A673 (cell line): ENCODE results near the gene TSHZ2. TPM values are rescaled to one million over a fixed set of nuclear protein-coding genes. Genes with fewer than 3 reads are reported as not detected.

Source experiments
- BruUV-seq: library from RNA; stranded (reverse); fragments of 400-500 nt; replicated peaks from 2 replicates; lab custom pipeline; 2021; lab: Mats Ljungman, UMichigan
- CTCF ChIA-PET: fragments of 300-600 bp; sonication (Branson Sonifier 250); formaldehyde crosslinking; loops from one replicate; lab custom pipeline; 2022; ENCODE audit warnings: antibody characterized with exemption; lab: Charles Lee
- POLR2A ChIA-PET: fragments of 300-600 bp; sonication (Branson Sonifier 250); formaldehyde crosslinking; loops from one replicate; lab custom pipeline; 2022; ENCODE audit warnings: antibody characterized with exemption; ENCODE audit not compliant: low non-redundant PET; lab: Charles Lee
- DNase-seq: peaks from one replicate; pipeline ENCODE4 v3.0.0-alpha.2; 2015; ENCODE audit warnings: low spot score
- H3K27ac ChIP-seq: fragments of 200-600 bp; sonication (generic); 2 replicates; pipeline ENCODE4 v1.5.1; 2016; ENCODE audit warnings: mixed run types, low read depth, mild to moderate bottlenecking, mixed read lengths, antibody characterized with exemption, low read length; ENCODE audit not compliant: poor library complexity, severe bottlenecking
- H3K27me3 ChIP-seq: fragments of 200-600 bp; sonication (generic); replicated peaks from 2 replicates; pipeline ENCODE4 v1.6.1; 2017; ENCODE audit warnings: mixed run types, low read depth, mild to moderate bottlenecking, mixed read lengths, antibody characterized with exemption, low read length; ENCODE audit not compliant: insufficient read depth, poor library complexity
- H3K36me3 ChIP-seq: fragments of 200-600 bp; sonication (generic); 2 replicates; pipeline ENCODE4 v1.6.1; 2016; ENCODE audit warnings: mixed run types, mild to moderate bottlenecking, mixed read lengths, antibody characterized with exemption, low read length; ENCODE audit not compliant: insufficient read depth, poor library complexity, severe bottlenecking
- H3K4me1 ChIP-seq: fragments of 200-600 bp; sonication (generic); 2 replicates; pipeline ENCODE4 v1.6.1; 2017; ENCODE audit warnings: mixed run types, mild to moderate bottlenecking, mixed read lengths, antibody characterized with exemption, low read length; ENCODE audit not compliant: insufficient read depth, poor library complexity, severe bottlenecking
- H3K4me3 ChIP-seq: fragments of 200-600 bp; sonication (generic); 2 replicates; pipeline ENCODE4 v1.5.1; 2016; ENCODE audit warnings: low read depth, mixed run types, mild to moderate bottlenecking, mixed read lengths, low read length; ENCODE audit not compliant: poor library complexity, severe bottlenecking
- H3K9me3 ChIP-seq: fragments of 200-600 bp; sonication (generic); 2 replicates; pipeline ENCODE4 v1.6.1; 2016; ENCODE audit warnings: mixed run types, low read depth, mild to moderate bottlenecking, mixed read lengths, antibody characterized with exemption, low read length; ENCODE audit not compliant: poor library complexity, severe bottlenecking
- CTCF ChIP-seq: fragments of 300-800, 200-600 bp; sonication (generic); conservative IDR thresholded peaks from 2 replicates; pipeline ENCODE4 v1.5.1; 2017; ENCODE audit warnings: low read depth, mild to moderate bottlenecking, antibody characterized with exemption, low read length, moderate library complexity, mixed read lengths
- EZH2 ChIP-seq: fragments of 200-600 bp; sonication (generic); IDR thresholded peaks from 2 replicates; pipeline ENCODE4 v1.6.1; 2017; ENCODE audit warnings: borderline replicate concordance, low read depth, mild to moderate bottlenecking, mixed read lengths, antibody characterized with exemption, low read length; ENCODE audit not compliant: poor library complexity, severe bottlenecking
- intact Hi-C: fragments of 100-400 bp; cut with micrococcal nuclease; formaldehyde crosslinking; loops from one replicate; pipeline ENCODE4 v1.10.0; 2022; ENCODE audit not compliant: unreplicated experiment
- total RNA-seq: library from RNA; stranded (reverse); gene quantifications from 2 replicates; pipeline ENCODE4 v1.2.3, GENCODE V29; 2021

TSHZ2 gene
- total RNA-seq, 1 experiment from 2014 or later = 4.1 TPM

GRCh38 chr20:52972965-52973819 lies 1.0 kb downstream of the TSHZ2 start:
- POLR2A ChIA-PET = no interaction called here
- H3K4me3 ChIP-seq = peak overlapping the region; percentile 63
- intact Hi-C loops = loop anchor here (5.0 kb wide), 1 partner anchor 174 kb away; no protein-coding TSS in a partner anchor
- no peak for TF ChIP-seq EZH2
- H3K27ac ChIP-seq = peak overlapping the region; percentile 56
- TSS peak; percentile 16 for BruUV-seq
- no peaks in the 10 kb centered on the region for H3K9me3 ChIP-seq
- H3K4me1 ChIP-seq = peaks cover 12% of the 10 kb centered on the region
- H3K36me3 ChIP-seq = no peaks in the 10 kb centered on the region
- DNase-seq = no peak
- CTCF ChIA-PET = no interaction called here
- no peaks in the 10 kb centered on the region for H3K27me3 ChIP-seq

- ChIA-PET CTCF (interaction anchor here (0.6 to 0.8 kb wide), 2 partner anchors 244 to 1618 kb away, joined by 3 to 13 read pairs; no protein-coding TSS in a partner anchor), POLR2A (no interaction called here)
- Histone ChIP-seq H3K9me3 (no peaks in the 10 kb centered on the region), H3K4me3 (peak overlapping the region; percentile 63), H3K27ac (no peak overlapping the region), H3K36me3 (no peaks in the 10 kb centered on the region), H3K27me3 (no peaks in the 10 kb centered on the region), H3K4me1 (peaks cover 12% of the 10 kb centered on the region)
- no TSS peak for BruUV-seq
- DNase-seq = no peak
- intact Hi-C loops = loop anchor here (5.0 kb wide), 1 partner anchor 173 kb away; no protein-coding TSS in a partner anchor
- TF ChIP-seq CTCF (no peak), EZH2 (no peak)
Observed at GRCh38 chr20:52974179-52974594, 2.0 kb downstream of the TSHZ2 start.

GRCh38 chr20:52975029-52975732 lies 3.0 kb downstream of the TSHZ2 start:
- no peak for TF ChIP-seq EZH2
- TF ChIP-seq CTCF = no peak
- H3K27me3 ChIP-seq = no peaks in the 10 kb centered on the region
- DNase-seq = no peak
- ChIA-PET CTCF (no interaction called here), POLR2A (interaction anchor here (0.6 kb wide), 1 partner anchor 21 kb away, joined by 5 read pairs; no protein-coding TSS in a partner anchor)
- no peaks in the 10 kb centered on the region for H3K36me3 ChIP-seq
- H3K27ac ChIP-seq = no peak overlapping the region
- H3K4me3 ChIP-seq = peak overlapping the region; percentile 63
- peaks cover 12% of the 10 kb centered on the region for H3K4me1 ChIP-seq
- no peaks in the 10 kb centered on the region for H3K9me3 ChIP-seq
- intact Hi-C loops = no loop called here
- BruUV-seq = no TSS peak
